Progenitor cell of endocrine pancreas (in vitro differentiated cells): Measurements from ENCODE around the gene MMP28. TPM values are rescaled to one million over a fixed set of nuclear protein-coding genes. Genes with fewer than 3 reads are reported as not detected.

Experiments
- DNase-seq: peaks from one replicate; pipeline ENCODE4 v3.0.0; 2021; ENCODE audit warnings: low spot score; ENCODE audit not compliant: unreplicated experiment
- H3K27ac Mint-ChIP-seq: 2 replicates; pipeline ENCODE4 v1.8.0; 2021; ENCODE audit warnings: mild to moderate bottlenecking, moderate library complexity, mixed read lengths
- H3K27me3 Mint-ChIP-seq: 2 replicates; pipeline ENCODE4 v1.8.0; 2021; ENCODE audit warnings: mixed read lengths
- H3K36me3 Mint-ChIP-seq: 2 replicates; pipeline ENCODE4 v1.8.0; 2022; ENCODE audit warnings: mixed read lengths; ENCODE audit not compliant: insufficient read depth
- H3K4me1 Mint-ChIP-seq: 2 replicates; pipeline ENCODE4 v1.8.0; 2021; ENCODE audit warnings: low read depth, mixed read lengths
- H3K4me3 Mint-ChIP-seq: 2 replicates; pipeline ENCODE4 v1.8.0; 2021; ENCODE audit warnings: low read depth, mild to moderate bottlenecking, moderate library complexity, mixed read lengths
- H3K9me3 Mint-ChIP-seq: 2 replicates; pipeline ENCODE4 v1.8.0; 2021; ENCODE audit warnings: low read depth, mixed read lengths
- total RNA-seq: library from RNA; stranded (reverse); gene quantifications from 2 replicates; pipeline ENCODE4 v1.2.1, GENCODE V29; 2021
- TF ChIP-seq, protein P1 (sequence below): fragments of 200-600 bp; sonication (generic); IDR thresholded peaks from one replicate; pipeline ENCODE4 v1.5.0; 2021; ENCODE audit warnings: antibody characterized with exemption, mild to moderate bottlenecking; ENCODE audit not compliant: unreplicated experiment

MMP28 gene
- total RNA-seq, 1 donor from 2014 or later, result 0.53 TPM

DNA sequence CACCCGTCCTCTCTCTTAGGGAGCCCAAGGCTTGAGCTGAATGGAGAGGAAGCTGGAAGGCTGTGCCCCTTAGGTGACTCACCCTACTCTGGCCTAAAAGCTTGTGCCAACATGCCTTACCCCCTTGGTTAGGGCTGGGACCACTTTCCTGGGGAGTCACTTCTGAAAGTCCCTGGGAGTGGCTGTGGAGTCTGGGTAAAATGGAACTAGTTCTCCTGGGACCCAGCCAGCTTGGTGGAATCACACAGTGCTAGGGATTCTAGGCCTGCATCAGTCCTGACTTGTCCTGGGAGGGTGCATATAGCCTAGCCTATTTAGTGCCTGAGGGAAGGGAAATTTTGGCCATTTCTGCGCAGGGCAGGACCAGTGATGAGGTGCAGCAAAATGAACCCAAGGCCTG is 10.5 kb downstream of the MMP28 start:
- Mint-ChIP-seq H3K4me1 (peaks cover 11% of the 10 kb centered on the region), H3K9me3 (no peaks in the 10 kb centered on the region), H3K4me3 (no peak overlapping the region), H3K27ac (no peak overlapping the region), H3K27me3 (peaks cover 38% of the 10 kb centered on the region), H3K36me3 (no peaks in the 10 kb centered on the region)
- no peak for DNase-seq
- TF ChIP-seq, protein P1, sequence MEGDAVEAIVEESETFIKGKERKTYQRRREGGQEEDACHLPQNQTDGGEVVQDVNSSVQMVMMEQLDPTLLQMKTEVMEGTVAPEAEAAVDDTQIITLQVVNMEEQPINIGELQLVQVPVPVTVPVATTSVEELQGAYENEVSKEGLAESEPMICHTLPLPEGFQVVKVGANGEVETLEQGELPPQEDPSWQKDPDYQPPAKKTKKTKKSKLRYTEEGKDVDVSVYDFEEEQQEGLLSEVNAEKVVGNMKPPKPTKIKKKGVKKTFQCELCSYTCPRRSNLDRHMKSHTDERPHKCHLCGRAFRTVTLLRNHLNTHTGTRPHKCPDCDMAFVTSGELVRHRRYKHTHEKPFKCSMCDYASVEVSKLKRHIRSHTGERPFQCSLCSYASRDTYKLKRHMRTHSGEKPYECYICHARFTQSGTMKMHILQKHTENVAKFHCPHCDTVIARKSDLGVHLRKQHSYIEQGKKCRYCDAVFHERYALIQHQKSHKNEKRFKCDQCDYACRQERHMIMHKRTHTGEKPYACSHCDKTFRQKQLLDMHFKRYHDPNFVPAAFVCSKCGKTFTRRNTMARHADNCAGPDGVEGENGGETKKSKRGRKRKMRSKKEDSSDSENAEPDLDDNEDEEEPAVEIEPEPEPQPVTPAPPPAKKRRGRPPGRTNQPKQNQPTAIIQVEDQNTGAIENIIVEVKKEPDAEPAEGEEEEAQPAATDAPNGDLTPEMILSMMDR, result no peak

DNA sequence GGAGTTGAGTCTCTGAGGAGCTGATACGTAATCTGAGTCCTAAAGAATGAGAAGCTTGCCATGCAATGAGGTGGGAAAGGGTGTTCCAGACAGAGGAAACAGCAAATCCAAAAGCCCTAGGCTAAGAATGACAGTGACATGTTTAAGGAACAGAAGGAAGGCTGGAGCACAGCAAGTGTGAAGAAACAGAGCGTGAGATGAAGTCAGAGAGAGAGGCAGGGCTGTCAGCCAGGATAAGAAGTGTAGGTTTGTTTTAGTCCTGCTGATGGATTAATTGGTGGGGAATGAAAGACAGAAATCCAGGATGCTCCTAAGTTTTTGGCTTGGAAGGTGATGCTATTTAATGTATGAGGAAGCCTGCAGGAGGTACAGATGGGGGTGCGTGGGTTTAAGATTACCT is 14.5 kb downstream of the MMP28 start:
- no peaks in the 10 kb centered on the region for H3K9me3 Mint-ChIP-seq
- H3K36me3 Mint-ChIP-seq, result no peaks in the 10 kb centered on the region
- no peak for DNase-seq
- TF ChIP-seq, protein P1, result no peak
- no peak overlapping the region for H3K4me3 Mint-ChIP-seq
- H3K4me1 Mint-ChIP-seq, result peaks cover 6% of the 10 kb centered on the region
- H3K27ac Mint-ChIP-seq, result no peak overlapping the region
- H3K27me3 Mint-ChIP-seq, result peaks cover 27% of the 10 kb centered on the region

DNA sequence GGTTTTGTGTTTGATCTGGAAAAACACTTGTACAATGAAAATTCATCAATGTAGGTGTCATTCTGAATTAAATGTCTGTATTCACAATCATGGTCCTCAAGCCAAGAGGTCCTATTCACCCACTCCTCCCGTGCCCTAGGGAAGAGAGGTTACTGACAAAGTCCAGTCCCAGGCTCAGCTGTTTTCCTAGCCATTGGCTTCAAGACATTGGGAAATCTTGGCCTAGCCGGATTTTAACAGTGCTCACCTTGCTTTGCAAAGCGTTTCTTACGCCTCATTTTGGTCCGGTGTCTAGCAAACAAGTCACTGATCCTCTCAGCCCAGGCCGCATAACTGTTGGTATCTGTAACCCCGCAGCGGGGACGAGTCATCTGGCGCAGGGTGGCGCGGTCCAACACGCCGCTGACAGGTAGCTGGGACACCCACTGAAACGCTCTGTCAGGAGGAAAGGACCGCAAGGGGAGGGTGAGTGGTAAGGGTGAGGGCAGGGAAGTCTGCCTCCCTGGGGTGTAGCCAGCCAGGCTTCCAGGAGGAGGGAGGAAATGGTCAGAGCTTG is 16.7 kb downstream of the MMP28 start:
- Mint-ChIP-seq H3K4me1 (peaks cover 8% of the 10 kb centered on the region), H3K9me3 (no peaks in the 10 kb centered on the region), H3K36me3 (no peaks in the 10 kb centered on the region), H3K4me3 (no peak overlapping the region), H3K27ac (no peak overlapping the region), H3K27me3 (peaks cover 30% of the 10 kb centered on the region)
- TF ChIP-seq, protein P1, result no peak
- DNase-seq, result no peak

DNA sequence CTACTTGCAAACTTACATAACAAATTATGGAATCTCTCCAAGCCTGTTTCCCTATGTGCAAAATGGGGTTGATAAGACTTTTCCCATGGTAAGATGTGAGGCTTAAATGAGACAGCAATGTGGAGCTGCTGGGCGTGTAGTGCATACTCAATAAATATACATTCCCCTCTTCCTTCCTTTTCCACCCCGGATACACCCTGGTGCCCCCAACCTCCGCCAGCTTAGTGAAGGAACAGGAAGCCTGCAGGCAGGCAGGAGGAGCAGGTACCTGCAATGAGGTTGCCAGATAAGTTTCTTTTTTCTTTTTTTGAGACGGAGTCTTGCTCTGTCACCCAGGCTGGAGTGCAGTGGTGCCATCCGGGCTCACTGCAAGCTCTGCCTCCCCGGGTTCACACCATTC is 19.9 kb downstream of the MMP28 start:
- no peak for DNase-seq
- Mint-ChIP-seq H3K36me3 (no peaks in the 10 kb centered on the region), H3K27me3 (peaks cover 23% of the 10 kb centered on the region), H3K4me1 (peaks cover 2% of the 10 kb centered on the region), H3K9me3 (no peaks in the 10 kb centered on the region), H3K4me3 (no peak overlapping the region), H3K27ac (no peak overlapping the region)
- TF ChIP-seq, protein P1, result no peak

DNA sequence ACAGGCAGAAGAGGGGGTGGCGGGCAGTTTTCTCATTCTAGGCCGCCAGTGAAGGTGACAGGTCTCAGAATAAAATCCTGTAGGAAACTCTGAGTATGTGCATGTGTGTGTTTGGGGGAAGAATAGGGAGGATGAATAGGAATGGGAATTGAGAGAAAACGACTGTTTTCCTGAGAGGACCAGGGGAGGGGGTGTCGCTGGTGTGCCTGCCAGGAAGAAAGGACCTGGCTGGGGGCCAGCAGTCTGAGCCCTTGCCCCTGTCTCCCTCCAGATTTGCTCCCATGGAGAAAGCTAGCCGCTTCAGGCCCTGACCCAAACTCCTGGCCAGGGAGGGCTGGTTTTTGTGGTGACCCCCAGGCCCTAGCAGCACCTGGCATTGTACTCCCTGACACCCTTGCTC is 20.4 kb downstream of the MMP28 start:
- peaks cover 2% of the 10 kb centered on the region for H3K4me1 Mint-ChIP-seq
- no peak for DNase-seq
- no peak overlapping the region for H3K4me3 Mint-ChIP-seq
- H3K9me3 Mint-ChIP-seq, result no peaks in the 10 kb centered on the region
- TF ChIP-seq, protein P1, result no peak
- no peaks in the 10 kb centered on the region for H3K36me3 Mint-ChIP-seq
- peaks cover 23% of the 10 kb centered on the region for H3K27me3 Mint-ChIP-seq
- no peak overlapping the region for H3K27ac Mint-ChIP-seq
